Measurements from ENCODE around the gene AUTS2. TPM values are rescaled to one million over a fixed set of nuclear protein-coding genes. Genes with fewer than 3 reads are reported as not detected.
"Not testable (repeated sequence)": the region's sequence is repeated elsewhere in the genome, so short reads cannot be mapped to it uniquely, and the experiment has no call there.

AUTS2 gene
- total and polyA plus RNA-seq, 2 of the 8 experiments (the other 6 are each of a cell fraction or from before 2014, with no cell fraction given) = 25.9 to 101 TPM

GRCh38 chr7:70271617-70272081, 673.4 kb downstream of the AUTS2 start (continued):
- TF ChIP-seq ATF3 (IDR thresholded peaks at IDR 0.05; ENCODE audit: insufficient read depth, low read depth, low read length) (no peak), SRF (IDR thresholded peaks at IDR 0.05; ENCODE audit: low read depth, low read length) (no peak), SIX5 (IDR thresholded peaks at IDR 0.05; ENCODE audit: low read depth, low read length) (no peak)

GRCh38 chr7:70275570-70275969, 677.3 kb downstream of the AUTS2 start:
- H4K5ac ChIP-seq (ENCODE audit: insufficient read length, low read depth, low read length); H3K79me2 ChIP-seq (ENCODE audit: control insufficient read depth in 1 of 2, insufficient read depth in 2 of 2, low read length in 2 of 2); H2BK120ac ChIP-seq (replicated peaks; ENCODE audit: low read depth, low read length); POLR2A ChIA-PET (ENCODE audit: partially characterized antibody); CTCF ChIA-PET (ENCODE audit: partially characterized antibody); H2BK12ac ChIP-seq (ENCODE audit: low read depth, low read length); H3K56ac ChIP-seq (replicated peaks; ENCODE audit: insufficient read length, low read depth, low read length); H4K20me1 ChIP-seq (replicated peaks in 1 of 2; ENCODE audit: control insufficient read depth in 1 of 2, insufficient read depth in 2 of 2, low read length in 2 of 2); H3K4ac ChIP-seq (replicated peaks; ENCODE audit: insufficient read length, low read depth, low read length); H4K91ac ChIP-seq (replicated peaks; ENCODE audit: insufficient read length, low read length); H3K9ac ChIP-seq (replicated peaks in 1 of 4; ENCODE audit: extremely low read depth in 1 of 4, low read depth in 3 of 4, low read length in 3 of 4); DNase-seq (ENCODE audit: low read depth in 1 of 2, low spot score in 2 of 2); H2AK5ac ChIP-seq (ENCODE audit: low read depth, low read length); H3K4me1 ChIP-seq (replicated peaks in 1 of 4; ENCODE audit: control insufficient read depth in 3 of 4, insufficient read depth in 4 of 4, low read length in 3 of 4); H2BK5ac ChIP-seq (ENCODE audit: low read depth, low read length); H3K4me3 ChIP-seq (ENCODE audit: extremely low read depth in 1 of 4, insufficient read depth in 2 of 4, low read depth in 3 of 4, low read length in 4 of 4); H2BK20ac ChIP-seq (ENCODE audit: low read length); H3K18ac ChIP-seq (ENCODE audit: extremely low read depth, low read length); H2AFZ ChIP-seq (ENCODE audit: low read length); H3K14ac ChIP-seq (ENCODE audit: insufficient read length); H3K79me1 ChIP-seq (ENCODE audit: low read depth, low read length); H3K4me2 ChIP-seq (ENCODE audit: insufficient read depth in 1 of 2, low read depth in 2 of 2, low read length in 2 of 2); H3K27me3 ChIP-seq (replicated peaks in 1 of 4; ENCODE audit: control insufficient read depth in 3 of 4, extremely low read depth in 1 of 4, insufficient read depth in 3 of 4, low read length in 3 of 4); FAIRE-seq; H4K8ac ChIP-seq (ENCODE audit: extremely low read depth, insufficient read depth, low read length); H3K36me3 ChIP-seq (ENCODE audit: control insufficient read depth in 2 of 4, insufficient read depth in 4 of 4, low read length in 3 of 4); H3K27ac ChIP-seq (ENCODE audit: low read depth, low read length); H2BK15ac ChIP-seq (ENCODE audit: low read length); H3K9me3 ChIP-seq (ENCODE audit: insufficient read depth in 2 of 2, low read depth in 1 of 2, low read length in 1 of 2); H3K23me2 ChIP-seq (ENCODE audit: low read depth, low read length); H3K23ac ChIP-seq (ENCODE audit: insufficient read length): not testable (repeated sequence)
- 89% methylated on average over 3 of the region's 3 CpGs; no CpG with 5 or more reads in 1 of the 2 experiments for WGBS, 2 experiments (ENCODE audit: extremely low coverage in 1 of 2, insufficient coverage in 1 of 2, insufficient read length in 1 of 2, insufficient replicate concordance in 2 of 2, low coverage in 1 of 2, low lambda C conversion rate in 2 of 2, missing lambda C conversion rate in 1 of 2)
